ENCODE results near the gene PRDM11. TPM values are rescaled to one million over a fixed set of nuclear protein-coding genes. Genes with fewer than 3 reads are reported as not detected.

PRDM11 gene
- total and polyA plus RNA-seq, 10 of the 15 experiments (the other 5 are each of a cell fraction or from before 2014, with no cell fraction given), result 0.03 to 2.4 (median 0.53) TPM

GRCh38 chr11:45102810-45103621 lies 43.4 kb upstream of the PRDM11 start (continued):
- TF ChIP-seq ZBTB40 (IDR thresholded peaks at IDR 0.05; ENCODE audit: borderline replicate concordance), result no peak
- TF ChIP-seq IRF4 (IDR thresholded peaks at IDR 0.05; ENCODE audit: low read depth, low read length), result peak; percentile 74
- TF ChIP-seq SREBF1 (IDR thresholded peaks at IDR 0.05; ENCODE audit: low read length), result no peak
- TF ChIP-seq MEF2B (IDR thresholded peaks at IDR 0.05; ENCODE audit: partially characterized antibody, poor library complexity, severe bottlenecking), result no peak

GRCh38 chr11:45104006-45104789 lies 42.2 kb upstream of the PRDM11 start:
- no peak overlapping the region for H3K4me3 ChIP-seq
- FAIRE-seq (no peak), DNase-seq (ENCODE audit: low read depth, low spot score) (no peak), ATAC-seq (no peak)
- BruUV-seq (replicated peaks), result no TSS peak
- no peaks in the 10 kb centered on the region for H3K79me2 ChIP-seq (ENCODE audit: control insufficient read depth, insufficient read depth, low read length)
- H2AFZ ChIP-seq (ENCODE audit: control insufficient read depth, low read depth, low read length), result no peak overlapping the region
- no peaks in the 10 kb centered on the region for H4K20me1 ChIP-seq (ENCODE audit: control insufficient read depth, insufficient read depth)
- H3K4me2 ChIP-seq (ENCODE audit: control insufficient read depth, insufficient read depth), result no peak overlapping the region
- CTCF ChIA-PET, result interaction anchor here (0.6 to 17.9 kb wide), 23 partner anchors 9 to 741 kb away, joined by 3 to 571 read pairs (median 4); no protein-coding TSS in a partner anchor
- intact Hi-C loops (cut with micrococcal nuclease; ENCODE audit: unreplicated experiment), result no loop called here
- 26% methylated on average over 6 of the region's 6 CpGs for WGBS (ENCODE audit: insufficient coverage, insufficient replicate concordance, low lambda C conversion rate, missing lambda C conversion rate)
- H3K36me3 ChIP-seq (ENCODE audit: control insufficient read depth in 2 of 2, insufficient read depth in 2 of 2, low read length in 1 of 2), result no peaks in the 10 kb centered on the region
- in situ Hi-C loops (cut with MboI), result loop anchor here (5.0 kb wide), 1 partner anchor 188 kb away; no protein-coding TSS in a partner anchor
- POLR2A ChIA-PET, result no interaction called here
- no peak overlapping the region for H3K27ac ChIP-seq (ENCODE audit: control insufficient read depth, insufficient read depth)
- no peaks in the 10 kb centered on the region for H3K9me3 ChIP-seq (replicated peaks; ENCODE audit: control insufficient read depth, insufficient read depth, low read length)
- RAD21 ChIA-PET (ENCODE audit: unreplicated experiment), result interaction anchor here (0.6 to 5.1 kb wide), 9 partner anchors 30 to 193 kb away, joined by 3 to 105 read pairs (median 5); no protein-coding TSS in a partner anchor
- no peaks in the 10 kb centered on the region; a peak in 1 of 4 replicates for H3K27me3 ChIP-seq (replicated peaks in 1 of 2; ENCODE audit: control insufficient read depth in 2 of 2, insufficient read depth in 2 of 2, low read length in 1 of 2)
- H3K4me1 ChIP-seq (ENCODE audit: control insufficient read depth, insufficient read depth, low read length), result peaks cover 7% of the 10 kb centered on the region; the same call in 1 of the 2 replicates
- H3K9ac ChIP-seq (ENCODE audit: control insufficient read depth, insufficient read depth, low read length), result no peak overlapping the region
- SMC1A ChIA-PET (ENCODE audit: uncharacterized antibody, unreplicated experiment), result interaction anchor here (0.8 to 5.2 kb wide), 6 partner anchors 9 to 227 kb away, joined by 3 to 80 read pairs (median 5); no protein-coding TSS in a partner anchor
- TF ChIP-seq ZNF207 (IDR thresholded peaks at IDR 0.05; ENCODE audit: borderline replicate concordance) (no peak), CREM (IDR thresholded peaks at IDR 0.05; ENCODE audit: low read depth) (no peak), SMARCA5 (IDR thresholded peaks at IDR 0.05) (no peak), KLF5 (IDR thresholded peaks at IDR 0.05; ENCODE audit: partially characterized antibody) (no peak), NR2C1 (IDR thresholded peaks at IDR 0.05) (no peak), RFX5 (IDR thresholded peaks at IDR 0.05; ENCODE audit: low read depth, low read length) (no peak), CHD4 (IDR thresholded peaks at IDR 0.05) (no peak)
- TF ChIP-seq, protein P1, sequence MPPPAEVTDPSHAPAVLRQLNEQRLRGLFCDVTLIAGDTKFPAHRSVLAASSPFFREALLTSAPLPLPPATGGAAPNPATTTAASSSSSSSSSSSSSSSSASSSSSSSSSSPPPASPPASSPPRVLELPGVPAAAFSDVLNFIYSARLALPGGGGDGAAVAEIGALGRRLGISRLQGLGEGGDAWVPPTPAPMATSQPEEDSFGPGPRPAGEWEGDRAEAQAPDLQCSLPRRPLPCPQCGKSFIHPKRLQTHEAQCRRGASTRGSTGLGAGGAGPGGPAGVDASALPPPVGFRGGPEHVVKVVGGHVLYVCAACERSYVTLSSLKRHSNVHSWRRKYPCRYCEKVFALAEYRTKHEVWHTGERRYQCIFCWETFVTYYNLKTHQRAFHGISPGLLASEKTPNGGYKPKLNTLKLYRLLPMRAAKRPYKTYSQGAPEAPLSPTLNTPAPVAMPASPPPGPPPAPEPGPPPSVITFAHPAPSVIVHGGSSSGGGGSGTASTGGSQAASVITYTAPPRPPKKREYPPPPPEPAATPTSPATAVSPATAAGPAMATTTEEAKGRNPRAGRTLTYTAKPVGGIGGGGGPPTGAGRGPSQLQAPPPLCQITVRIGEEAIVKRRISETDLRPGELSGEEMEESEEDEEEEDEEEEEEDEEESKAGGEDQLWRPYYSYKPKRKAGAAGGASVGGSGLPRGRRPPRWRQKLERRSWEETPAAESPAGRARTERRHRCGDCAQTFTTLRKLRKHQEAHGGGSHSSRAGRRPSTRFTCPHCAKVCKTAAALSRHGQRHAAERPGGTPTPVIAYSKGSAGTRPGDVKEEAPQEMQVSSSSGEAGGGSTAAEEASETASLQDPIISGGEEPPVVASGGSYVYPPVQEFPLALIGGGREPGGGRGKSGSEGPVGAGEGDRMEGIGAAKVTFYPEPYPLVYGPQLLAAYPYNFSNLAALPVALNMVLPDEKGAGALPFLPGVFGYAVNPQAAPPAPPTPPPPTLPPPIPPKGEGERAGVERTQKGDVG (CRISPR knock-in tag; IDR thresholded peaks at IDR 0.05), result no peak
